A549 treated with Hydrocortisone at 1 μM for 4 hours (cell line): Measurements from ENCODE around the gene TPSB2. TPM values are rescaled to one million over a fixed set of nuclear protein-coding genes. Genes with fewer than 3 reads are reported as not detected.

Experiments
- total RNA-seq: library from RNA; stranded (reverse); fragments of 200-300 nt; extraction: Qiagen RNA extraction; gene quantifications from 5 replicates; pipeline ENCODE4 v1.2.3, GENCODE V29; 2022

Gene TPSB2
- total RNA-seq: not detected in 5 replicates

DNA sequence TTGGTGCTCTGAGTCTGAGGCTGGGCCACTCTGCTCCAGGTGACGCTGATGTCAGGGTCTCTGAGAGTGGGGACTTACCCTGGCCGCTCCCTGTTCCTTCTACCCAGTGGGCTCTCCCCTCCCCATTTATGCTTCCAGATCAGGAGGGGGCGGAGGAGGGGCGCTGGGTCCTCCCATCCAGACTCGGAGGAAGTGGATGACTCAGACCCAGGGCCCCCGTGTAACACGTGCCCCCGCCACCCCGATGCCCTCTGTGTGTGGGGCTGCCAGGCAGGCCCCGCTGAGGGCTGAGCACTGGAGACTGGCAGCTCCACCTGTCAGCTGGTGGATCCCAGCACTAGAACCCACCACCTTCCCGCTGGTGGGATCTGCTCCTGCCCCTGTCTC lies at the start of gene TPSB2:
Gene TPSB2 (minus strand): TSS at position 101 of the 387 bp plus-strand sequence. CDS start 233 bp downstream, outside the sequence.

DNA sequence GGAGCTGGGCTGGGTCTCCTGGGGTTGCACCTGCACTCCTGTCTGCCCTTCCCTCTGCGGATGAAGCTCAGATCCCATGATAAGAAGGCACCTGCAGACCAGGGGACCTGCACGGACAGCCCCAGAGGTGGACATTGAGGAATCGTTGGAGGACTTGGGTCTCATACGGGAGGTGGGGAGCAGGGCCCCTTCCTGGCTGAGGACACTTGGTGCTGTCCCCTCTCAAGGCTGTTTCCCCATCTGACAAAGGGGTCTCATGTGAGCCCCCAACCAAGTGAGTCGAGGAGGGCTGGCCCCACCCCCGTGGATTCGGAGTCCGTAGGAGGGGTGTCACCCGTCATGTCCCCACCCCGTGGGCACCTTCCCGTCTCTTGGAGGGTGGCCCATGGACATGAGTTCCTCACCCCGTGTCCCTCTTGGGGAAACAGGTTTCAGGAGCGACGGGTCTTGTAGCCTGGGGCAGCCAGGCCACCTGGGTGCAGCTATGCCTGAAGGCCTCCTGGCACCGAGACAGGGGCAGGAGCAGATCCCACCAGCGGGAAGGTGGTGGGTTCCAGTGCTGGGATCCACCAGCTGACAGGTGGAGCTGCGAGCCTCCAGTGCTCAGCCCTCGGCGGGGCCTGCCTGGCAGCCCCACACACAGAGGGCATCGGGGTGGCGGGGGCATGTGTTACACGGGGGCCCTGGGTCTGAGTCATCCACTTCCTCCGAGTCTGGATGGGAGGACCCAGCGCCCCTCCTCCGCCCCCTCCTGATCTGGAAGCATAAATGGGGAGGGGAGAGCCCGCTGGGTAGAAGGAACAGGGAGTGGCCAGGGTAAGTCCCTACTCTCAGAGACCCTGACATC lies 25.5 kb upstream of the TPSB2 start, which contains the start of gene TPSD1:
Gene TPSD1 (plus strand): TSS at position 794 of the 847 bp plus-strand sequence. CDS start 212 bp downstream, outside the sequence.

DNA sequence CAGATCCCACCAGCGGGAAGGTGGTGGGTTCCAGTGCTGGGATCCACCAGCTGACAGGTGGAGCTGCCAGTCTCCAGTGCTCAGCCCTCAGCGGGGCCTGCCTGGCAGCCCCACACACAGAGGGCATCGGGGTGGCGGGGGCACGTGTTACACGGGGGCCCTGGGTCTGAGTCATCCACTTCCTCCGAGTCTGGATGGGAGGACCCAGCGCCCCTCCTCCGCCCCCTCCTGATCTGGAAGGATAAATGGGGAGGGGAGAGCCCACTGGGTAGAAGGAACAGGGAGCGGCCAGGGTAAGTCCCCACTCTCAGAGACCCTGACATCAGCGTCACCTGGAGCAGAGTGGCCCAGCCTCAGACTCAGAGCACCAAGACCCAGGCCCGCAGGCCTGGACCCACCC lies 10.5 kb upstream of the TPSB2 start, which contains the start of gene TPSAB1:
Gene TPSAB1 (plus strand): TSS at position 270 of the 400 bp plus-strand sequence. CDS start 234 bp downstream, outside the sequence.

GRCh38 chr16:1225051-1225451 lies 4.9 kb downstream of the TPSB2 start, which contains the start of gene TPSG1:
Gene TPSG1, minus strand, starts transcription at chr16:1225268. Its CDS starts 16 bp downstream, at chr16:1225252.

Other genes starting within 250 kb of the TPSB2 start
- gene SOX8, start 248.4 kb downstream of the TPSB2 start, total RNA-seq: 2.1 to 3.0 TPM (median 2.7 TPM) in 5 replicates
- gene SSTR5, start 157.4 kb downstream of the TPSB2 start, total RNA-seq: 0.38 to 0.74 TPM (median 0.59 TPM) in 5 replicates
- gene C1QTNF8, start 133.9 kb downstream of the TPSB2 start, total RNA-seq: 0.08 TPM in 1 of 5 replicates, not detected in the others
- gene CACNA1H, start 77.1 kb downstream of the TPSB2 start, total RNA-seq: 13.0 to 17.0 TPM (median 15.9 TPM) in 5 replicates
- 0.10 to 0.13 TPM in 2 of 5 replicates, not detected in the others for gene TPSG1, start 4.9 kb downstream of the TPSB2 start, total RNA-seq
- gene TPSAB1, start 10.5 kb upstream of the TPSB2 start, total RNA-seq: 0.28 TPM in 1 of 5 replicates, not detected in the others
- not detected in 5 replicates for gene TPSD1, start 25.9 kb upstream of the TPSB2 start, total RNA-seq
- gene UBE2I, start 79.5 kb upstream of the TPSB2 start, total RNA-seq: 139 to 194 TPM (median 157 TPM) in 5 replicates
- gene BAIAP3, start 103.5 kb upstream of the TPSB2 start, total RNA-seq: 0.64 to 1.6 TPM (median 0.93 TPM) in 5 replicates
- 61.7 to 98.0 TPM (median 90.5 TPM) in 5 replicates for gene TSR3, start 121.7 kb upstream of the TPSB2 start, total RNA-seq
- 28.2 to 37.3 TPM (median 36.1 TPM) in 5 replicates for gene GNPTG, start 121.7 kb upstream of the TPSB2 start, total RNA-seq
- gene UNKL, start 184.5 kb upstream of the TPSB2 start, total RNA-seq: 25.0 to 26.5 TPM (median 25.6 TPM) in 5 replicates
- 32.1 to 38.6 TPM (median 36.5 TPM) in 5 replicates for gene UQCC4, start 190.6 kb upstream of the TPSB2 start, total RNA-seq
- not detected in 5 replicates for gene PERCC1, start 200.9 kb upstream of the TPSB2 start, total RNA-seq
- gene CCDC154, start 214.4 kb upstream of the TPSB2 start, total RNA-seq: 0.06 to 0.33 TPM (median 0.27 TPM) in 5 replicates
- 65.8 to 70.2 TPM (median 68.1 TPM) in 5 replicates for gene CLCN7, start 244.8 kb upstream of the TPSB2 start, total RNA-seq